ENCODE data around the gene HYOU1. TPM values are rescaled to one million over a fixed set of nuclear protein-coding genes. Genes with fewer than 3 reads are reported as not detected.
"Not testable (repeated sequence)": the region's sequence is repeated elsewhere in the genome, so short reads cannot be mapped to it uniquely, and the experiment has no call there.

HYOU1 gene
- total RNA-seq, 1 donor from 2014 or later: 122 TPM

DNA sequence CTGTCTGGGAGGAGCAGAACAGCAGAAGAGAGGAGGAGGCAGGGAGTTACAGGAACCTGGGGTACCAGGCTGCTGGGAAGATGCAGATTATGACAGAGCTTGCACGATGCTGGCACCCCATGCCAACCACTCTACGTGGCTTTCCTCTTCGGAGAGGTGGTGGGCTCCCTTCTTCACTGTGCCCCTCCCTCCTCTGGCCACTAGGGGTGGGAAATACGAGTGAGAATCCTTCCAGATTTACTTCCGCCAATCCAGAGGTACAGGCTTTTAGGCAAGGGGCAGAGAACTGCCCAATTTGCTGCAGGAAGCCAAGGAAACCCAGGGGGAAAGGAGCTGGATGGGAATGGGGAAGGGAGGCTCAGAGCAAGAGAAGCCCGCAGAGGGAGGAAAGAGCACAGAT is 12.3 kb downstream of the HYOU1 start:
- Mint-ChIP-seq H3K36me3 (ENCODE audit: low read depth) (peaks cover 53% of the 10 kb centered on the region), H3K9me3 (no peaks in the 10 kb centered on the region), H3K27ac (no peak overlapping the region), H3K4me1 (peaks cover 3% of the 10 kb centered on the region), H3K27me3 (no peaks in the 10 kb centered on the region), H3K4me3 (no peak overlapping the region)
- no peak for DNase-seq
- ChIA-PET CTCF (no interaction called here), POLR2A (interaction anchor here (1.0 kb wide), 1 partner anchor 12 kb away, joined by 3 read pairs; no protein-coding TSS in a partner anchor)
- TF ChIP-seq, protein P1, sequence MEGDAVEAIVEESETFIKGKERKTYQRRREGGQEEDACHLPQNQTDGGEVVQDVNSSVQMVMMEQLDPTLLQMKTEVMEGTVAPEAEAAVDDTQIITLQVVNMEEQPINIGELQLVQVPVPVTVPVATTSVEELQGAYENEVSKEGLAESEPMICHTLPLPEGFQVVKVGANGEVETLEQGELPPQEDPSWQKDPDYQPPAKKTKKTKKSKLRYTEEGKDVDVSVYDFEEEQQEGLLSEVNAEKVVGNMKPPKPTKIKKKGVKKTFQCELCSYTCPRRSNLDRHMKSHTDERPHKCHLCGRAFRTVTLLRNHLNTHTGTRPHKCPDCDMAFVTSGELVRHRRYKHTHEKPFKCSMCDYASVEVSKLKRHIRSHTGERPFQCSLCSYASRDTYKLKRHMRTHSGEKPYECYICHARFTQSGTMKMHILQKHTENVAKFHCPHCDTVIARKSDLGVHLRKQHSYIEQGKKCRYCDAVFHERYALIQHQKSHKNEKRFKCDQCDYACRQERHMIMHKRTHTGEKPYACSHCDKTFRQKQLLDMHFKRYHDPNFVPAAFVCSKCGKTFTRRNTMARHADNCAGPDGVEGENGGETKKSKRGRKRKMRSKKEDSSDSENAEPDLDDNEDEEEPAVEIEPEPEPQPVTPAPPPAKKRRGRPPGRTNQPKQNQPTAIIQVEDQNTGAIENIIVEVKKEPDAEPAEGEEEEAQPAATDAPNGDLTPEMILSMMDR (IDR thresholded peaks at IDR 0.05): no peak
- no peak for ATAC-seq (ENCODE audit: low read depth)
- intact Hi-C loops (cut with micrococcal nuclease): no loop called here

DNA sequence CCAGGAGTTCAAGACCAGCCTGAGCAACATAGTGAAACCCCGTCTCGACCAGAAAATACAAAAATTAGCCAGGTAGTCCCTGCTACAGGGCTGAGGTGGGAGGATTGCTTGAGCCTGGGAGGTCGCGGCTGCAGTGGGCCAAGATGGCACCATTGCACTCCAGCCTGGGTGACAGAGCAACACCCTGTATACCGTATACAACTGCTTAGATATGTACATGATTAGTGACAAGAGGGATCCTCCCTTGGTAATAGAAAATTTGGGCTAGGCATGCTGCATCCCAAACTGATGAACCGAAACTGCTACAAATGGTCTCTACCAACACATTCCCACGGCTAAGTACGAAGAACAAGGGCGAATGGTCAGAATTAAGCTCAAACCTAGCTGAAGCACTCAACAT is 14.1 kb downstream of the HYOU1 start:
- CTCF ChIA-PET: no interaction called here
- Mint-ChIP-seq H3K4me1 (peaks cover 11% of the 10 kb centered on the region), H3K9me3 (no peaks in the 10 kb centered on the region), H3K27me3 (no peaks in the 10 kb centered on the region), H3K27ac (no peak overlapping the region), H3K36me3 (ENCODE audit: low read depth) (peaks cover 35% of the 10 kb centered on the region), H3K4me3 (no peak overlapping the region)
- DNase-seq (no peak), ATAC-seq (ENCODE audit: low read depth) (no peak)
- POLR2A ChIA-PET: interaction anchor here (0.8 to 1.4 kb wide), 3 partner anchors 10 to 14 kb away, joined by 3 to 8 read pairs (median 7); partner anchors contain the start of gene HYOU1
- TF ChIP-seq, protein P1 (IDR thresholded peaks at IDR 0.05): no peak
- intact Hi-C loops (cut with micrococcal nuclease): no loop called here

DNA sequence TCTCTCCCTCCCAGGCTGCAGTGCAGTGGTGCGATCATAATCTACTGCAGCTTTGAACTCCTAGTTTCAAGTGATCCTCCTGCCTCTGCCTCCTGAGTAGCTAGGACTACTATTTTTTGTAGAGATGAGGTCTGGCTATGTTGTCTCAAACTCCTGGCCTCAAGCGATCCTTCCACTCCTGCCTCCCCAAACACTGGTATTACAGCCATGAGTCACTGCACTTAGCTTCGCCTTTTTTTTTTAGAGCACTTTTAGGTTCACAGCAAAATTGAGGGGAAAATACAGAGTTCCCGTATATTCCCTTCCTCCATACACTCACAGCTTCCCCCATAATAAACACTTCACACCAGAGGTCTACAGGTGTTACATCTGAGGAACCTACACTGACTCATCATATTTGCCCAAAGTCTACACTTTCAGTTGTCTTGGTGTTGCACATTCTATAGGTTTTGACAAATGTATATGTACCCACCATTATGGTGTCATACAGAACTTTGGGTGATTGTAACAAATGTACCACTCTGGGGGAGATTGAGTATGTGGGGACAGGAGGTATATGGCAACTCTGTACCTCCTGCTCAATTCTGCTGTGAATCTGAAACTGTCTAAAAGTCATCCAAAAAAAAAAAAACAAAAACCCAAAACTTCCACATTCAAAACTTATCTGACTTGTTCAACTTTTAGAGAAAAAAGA is 15.0 kb downstream of the HYOU1 start:
- DNase-seq (no peak), ATAC-seq (ENCODE audit: low read depth) (no peak)
- POLR2A ChIA-PET: interaction anchor here (1.3 to 1.4 kb wide), 2 partner anchors 11 to 15 kb away, joined by 7 to 8 read pairs; partner anchors contain the start of gene HYOU1
- H3K4me3 Mint-ChIP-seq: no peak overlapping the region
- H3K4me1 Mint-ChIP-seq: peaks cover 11% of the 10 kb centered on the region
- CTCF ChIA-PET: interaction anchor here (0.6 kb wide), 1 partner anchor 435 kb away, joined by 3 read pairs; the partner anchor contains the start of gene PHLDB1
- H3K9me3 Mint-ChIP-seq: no peaks in the 10 kb centered on the region
- H3K27ac Mint-ChIP-seq: no peak overlapping the region
- intact Hi-C loops (cut with micrococcal nuclease): no loop called here
- TF ChIP-seq, protein P1 (IDR thresholded peaks at IDR 0.05): no peak
- H3K36me3 Mint-ChIP-seq (ENCODE audit: low read depth): peaks cover 26% of the 10 kb centered on the region
- no peaks in the 10 kb centered on the region for H3K27me3 Mint-ChIP-seq

DNA sequence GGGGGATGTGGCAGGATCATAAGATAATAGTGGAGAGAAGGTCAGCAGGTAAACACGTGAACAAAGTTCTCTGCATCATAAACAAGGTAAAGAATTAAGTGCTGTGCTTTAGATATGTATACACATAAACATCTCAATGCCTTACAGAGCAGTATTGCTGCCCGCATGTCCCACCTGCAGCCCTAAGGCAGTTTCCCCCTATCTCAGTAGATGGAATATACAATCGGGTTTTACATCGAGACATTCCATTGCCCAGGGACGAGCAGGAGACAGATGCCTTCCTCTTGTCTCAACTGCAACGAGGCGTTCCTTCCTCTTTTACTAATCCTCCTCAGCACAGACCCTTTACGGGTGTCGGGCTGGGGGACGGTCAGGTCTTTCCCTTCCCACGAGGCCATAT is 17.5 kb downstream of the HYOU1 start:
- H3K4me1 Mint-ChIP-seq: peaks cover 11% of the 10 kb centered on the region
- POLR2A ChIA-PET; ATAC-seq (ENCODE audit: low read depth); H3K4me3 Mint-ChIP-seq; DNase-seq; H3K27me3 Mint-ChIP-seq; intact Hi-C loops (cut with micrococcal nuclease); H3K36me3 Mint-ChIP-seq (ENCODE audit: low read depth); CTCF ChIA-PET; H3K27ac Mint-ChIP-seq; H3K9me3 Mint-ChIP-seq: not testable (repeated sequence)

DNA sequence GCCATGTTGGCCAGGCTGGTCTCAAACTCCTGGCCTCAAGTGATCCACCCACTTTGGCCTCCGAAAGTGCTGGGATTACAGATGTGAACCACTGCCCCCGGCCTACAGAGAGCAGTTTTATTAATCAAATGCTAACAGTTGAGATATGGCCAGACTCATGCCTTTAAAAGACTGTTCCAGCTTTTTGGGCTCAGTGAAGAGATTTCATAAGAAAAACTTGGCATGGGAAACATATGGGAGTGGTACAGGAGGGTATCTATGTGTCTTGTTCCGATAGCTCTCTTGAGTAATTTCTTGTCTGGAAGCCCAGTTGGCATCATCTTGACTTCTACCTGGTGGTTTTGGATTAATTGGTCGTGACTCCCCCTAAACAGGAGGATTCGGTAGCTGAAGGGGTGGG is 18.1 kb downstream of the HYOU1 start:
- Mint-ChIP-seq H3K27ac (no peak overlapping the region), H3K4me1 (peaks cover 11% of the 10 kb centered on the region), H3K27me3 (no peaks in the 10 kb centered on the region), H3K9me3 (no peaks in the 10 kb centered on the region), H3K4me3 (no peak overlapping the region), H3K36me3 (ENCODE audit: low read depth) (no peaks in the 10 kb centered on the region)
- ChIA-PET POLR2A (interaction anchor here (0.9 kb wide), 1 partner anchor 20 kb away, joined by 3 read pairs; the partner anchor contains the start of gene TRAPPC4), CTCF (no interaction called here)
- no peak for ATAC-seq (ENCODE audit: low read depth)
- no peak for DNase-seq
- TF ChIP-seq, protein P1 (IDR thresholded peaks at IDR 0.05): no peak
- intact Hi-C loops (cut with micrococcal nuclease): no loop called here
